ENCODE measurements around the gene CENPU. TPM values are rescaled to one million over a fixed set of nuclear protein-coding genes. Genes with fewer than 3 reads are reported as not detected.

The CENPU gene
- total RNA-seq, 1 donor from 2014 or later = 76.6 TPM

- H3K4me3 Mint-ChIP-seq = peak overlapping the region; percentile 89
- TF ChIP-seq, protein P1, sequence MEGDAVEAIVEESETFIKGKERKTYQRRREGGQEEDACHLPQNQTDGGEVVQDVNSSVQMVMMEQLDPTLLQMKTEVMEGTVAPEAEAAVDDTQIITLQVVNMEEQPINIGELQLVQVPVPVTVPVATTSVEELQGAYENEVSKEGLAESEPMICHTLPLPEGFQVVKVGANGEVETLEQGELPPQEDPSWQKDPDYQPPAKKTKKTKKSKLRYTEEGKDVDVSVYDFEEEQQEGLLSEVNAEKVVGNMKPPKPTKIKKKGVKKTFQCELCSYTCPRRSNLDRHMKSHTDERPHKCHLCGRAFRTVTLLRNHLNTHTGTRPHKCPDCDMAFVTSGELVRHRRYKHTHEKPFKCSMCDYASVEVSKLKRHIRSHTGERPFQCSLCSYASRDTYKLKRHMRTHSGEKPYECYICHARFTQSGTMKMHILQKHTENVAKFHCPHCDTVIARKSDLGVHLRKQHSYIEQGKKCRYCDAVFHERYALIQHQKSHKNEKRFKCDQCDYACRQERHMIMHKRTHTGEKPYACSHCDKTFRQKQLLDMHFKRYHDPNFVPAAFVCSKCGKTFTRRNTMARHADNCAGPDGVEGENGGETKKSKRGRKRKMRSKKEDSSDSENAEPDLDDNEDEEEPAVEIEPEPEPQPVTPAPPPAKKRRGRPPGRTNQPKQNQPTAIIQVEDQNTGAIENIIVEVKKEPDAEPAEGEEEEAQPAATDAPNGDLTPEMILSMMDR (conservative IDR thresholded peaks at IDR 0.05) = no peak
- peaks cover 4% of the 10 kb centered on the region for H3K36me3 Mint-ChIP-seq (ENCODE audit: low read depth)
- peaks cover 49% of the 10 kb centered on the region for H3K4me1 Mint-ChIP-seq
- no peaks in the 10 kb centered on the region for H3K27me3 Mint-ChIP-seq (ENCODE audit: low read depth)
- DNase-seq (ENCODE audit: low read depth, low spot score) = no peak
- H3K9me3 Mint-ChIP-seq = no peaks in the 10 kb centered on the region
- no peak overlapping the region for H3K27ac Mint-ChIP-seq (ENCODE audit: unreplicated experiment)
Observed at GRCh38 chr4:184645904-184646610, 87.8 kb downstream of the CENPU start.

DNA sequence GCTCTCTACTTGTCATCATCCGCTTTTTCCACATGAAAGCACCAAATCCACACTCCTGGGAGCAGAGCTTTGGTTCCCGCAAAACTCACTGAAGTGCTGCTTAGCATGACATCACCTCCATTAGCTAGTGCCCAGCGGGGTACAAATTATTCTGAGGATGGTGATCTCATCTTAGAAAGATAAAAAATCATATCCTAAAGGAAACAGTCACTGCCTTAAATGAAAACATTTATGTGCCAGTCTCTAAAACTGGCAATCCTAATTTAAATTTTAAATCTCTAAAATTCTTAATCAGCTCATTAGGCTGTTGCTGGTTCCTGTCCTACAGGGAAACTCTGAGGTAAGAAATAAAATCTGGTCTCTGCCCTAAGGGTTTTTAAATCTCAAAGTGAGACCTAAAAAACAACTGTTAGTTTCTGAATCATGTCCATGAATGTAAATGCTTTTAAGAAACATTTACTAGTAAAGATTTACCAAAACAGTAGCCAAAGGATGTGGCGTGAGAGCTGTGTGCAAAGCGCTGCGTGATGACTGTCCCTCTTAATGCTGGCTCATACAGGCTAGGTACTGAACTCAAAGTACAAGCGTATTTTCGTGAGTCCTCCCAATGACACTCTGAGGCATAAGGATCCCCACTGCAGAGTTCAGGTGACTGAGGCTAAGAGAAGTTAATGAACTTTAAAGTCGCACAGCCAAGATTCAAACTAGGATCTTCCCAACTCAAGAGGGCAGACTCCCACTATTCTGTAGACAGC is 89.2 kb downstream of the CENPU start:
- Mint-ChIP-seq H3K36me3 (ENCODE audit: low read depth) (peaks cover 4% of the 10 kb centered on the region), H3K9me3 (no peaks in the 10 kb centered on the region), H3K27me3 (ENCODE audit: low read depth) (no peaks in the 10 kb centered on the region), H3K27ac (ENCODE audit: unreplicated experiment) (no peak overlapping the region), H3K4me1 (peaks cover 39% of the 10 kb centered on the region), H3K4me3 (peak overlapping the region; percentile 49)
- DNase-seq (ENCODE audit: low read depth, low spot score) = no peak
- TF ChIP-seq, protein P1 (conservative IDR thresholded peaks at IDR 0.05) = no peak

Other genes starting within 250 kb of the CENPU start
- gene CASP3, start 84.6 kb downstream of the CENPU start, total RNA-seq = 39.6 and 46.8 TPM in 2 replicates
- gene PRIMPOL, start 84.4 kb downstream of the CENPU start, total RNA-seq = 20.1 and 24.5 TPM in 2 replicates
- gene ACSL1, start 91.9 kb upstream of the CENPU start, total RNA-seq = 10.4 and 10.6 TPM in 2 replicates

Measured in neural crest cell (in vitro differentiated cells).